Stimulated activated CD4-positive, alpha-beta T cell treated with anti-CD3 and anti-CD28 coated beads, Interleukin-1b, Interleukin-23, amount 100 ng/mL, for 1 hour (primary cell): ENCODE data around the gene SGPL1.
A peak's percentile ranks its signal among the peaks of the same experiment; 100 is the strongest.

Source experiments
- DNase-seq, 2 donors: peaks; one replicate each; pipeline ENCODE4 v3.0.0-alpha.2; 2020; ENCODE audit warnings: low read depth in 2 of 2

The SGPL1 gene

DNA sequence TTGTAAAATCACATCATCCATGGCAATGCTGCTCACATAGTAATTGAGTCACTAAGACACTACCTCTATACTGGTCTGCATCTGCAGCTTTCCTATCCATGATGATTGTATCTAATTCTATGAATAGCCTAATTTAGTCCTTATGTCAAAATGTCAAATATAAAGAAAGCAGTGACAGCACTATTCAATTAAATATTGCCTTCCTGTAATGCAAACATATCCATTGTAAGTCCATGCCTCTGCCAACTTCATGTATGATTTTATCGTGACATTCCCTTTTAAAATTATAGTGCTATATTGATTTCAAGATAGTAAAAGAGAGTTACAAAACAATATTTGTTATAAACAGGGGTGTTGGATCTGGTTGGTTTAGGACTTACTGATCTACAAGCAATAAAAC lies 4.8 kb upstream of the SGPL1 start:
- no peak for DNase-seq

DNA sequence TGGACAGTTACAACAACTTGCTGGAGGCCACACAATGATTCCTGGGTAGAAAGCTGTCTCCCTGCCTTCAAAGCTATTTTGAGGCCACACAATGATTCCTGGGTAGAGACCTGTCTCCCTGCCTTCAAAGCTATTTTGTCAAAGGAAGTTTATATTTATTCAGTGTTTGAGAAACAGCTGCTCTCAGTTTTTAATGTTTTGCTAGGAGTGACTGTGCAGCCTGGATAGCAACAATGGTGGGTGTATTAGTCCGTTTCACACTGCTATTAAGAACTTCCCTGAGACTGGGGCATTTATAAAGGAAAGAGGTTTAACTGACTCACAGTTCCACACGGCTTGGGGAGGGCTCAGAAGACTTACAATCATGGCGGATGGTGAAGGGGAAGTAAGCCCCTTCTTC lies 3.9 kb upstream of the SGPL1 start:
- DNase-seq: no peak

DNA sequence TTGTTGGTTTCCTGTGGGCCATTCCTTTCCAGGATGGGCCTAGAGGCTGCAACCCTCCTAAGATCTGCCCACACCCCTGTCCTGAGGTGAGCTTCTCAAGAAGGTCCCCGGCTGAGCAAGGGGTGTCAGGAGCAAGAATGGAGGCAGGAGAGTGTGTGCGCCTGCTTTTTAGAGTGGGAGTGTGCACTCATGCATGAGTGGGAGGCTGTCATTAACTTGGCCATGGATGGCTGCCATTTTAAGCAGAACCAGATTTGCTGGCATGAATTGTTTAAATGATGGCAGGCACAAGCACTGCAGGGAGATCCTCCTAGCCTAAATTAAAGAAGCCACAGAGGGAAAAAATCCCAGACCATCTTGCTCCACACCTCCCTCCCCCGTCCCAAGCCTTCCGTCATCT lies 2.9 kb upstream of the SGPL1 start:
- no peak for DNase-seq

DNA sequence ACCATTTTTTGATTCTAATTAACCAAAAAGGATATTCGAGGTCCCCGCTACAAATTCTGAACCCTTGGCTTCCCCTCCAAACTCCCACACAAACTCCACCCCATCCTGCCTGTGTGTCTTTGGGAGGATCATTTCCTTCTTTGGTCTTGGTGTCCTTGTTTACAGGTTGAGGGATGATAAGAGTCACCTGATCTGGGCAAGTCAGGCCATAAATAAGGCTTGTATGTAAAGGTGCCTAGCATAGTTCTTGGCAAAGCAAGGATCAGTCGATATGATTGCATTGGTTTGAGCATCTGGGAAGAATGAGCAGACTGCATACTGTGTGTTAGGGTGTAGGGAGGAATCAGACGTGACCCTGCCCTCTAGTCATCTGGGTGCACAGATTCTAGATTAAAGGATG lies 1.6 kb upstream of the SGPL1 start:
- no peak for DNase-seq

DNA sequence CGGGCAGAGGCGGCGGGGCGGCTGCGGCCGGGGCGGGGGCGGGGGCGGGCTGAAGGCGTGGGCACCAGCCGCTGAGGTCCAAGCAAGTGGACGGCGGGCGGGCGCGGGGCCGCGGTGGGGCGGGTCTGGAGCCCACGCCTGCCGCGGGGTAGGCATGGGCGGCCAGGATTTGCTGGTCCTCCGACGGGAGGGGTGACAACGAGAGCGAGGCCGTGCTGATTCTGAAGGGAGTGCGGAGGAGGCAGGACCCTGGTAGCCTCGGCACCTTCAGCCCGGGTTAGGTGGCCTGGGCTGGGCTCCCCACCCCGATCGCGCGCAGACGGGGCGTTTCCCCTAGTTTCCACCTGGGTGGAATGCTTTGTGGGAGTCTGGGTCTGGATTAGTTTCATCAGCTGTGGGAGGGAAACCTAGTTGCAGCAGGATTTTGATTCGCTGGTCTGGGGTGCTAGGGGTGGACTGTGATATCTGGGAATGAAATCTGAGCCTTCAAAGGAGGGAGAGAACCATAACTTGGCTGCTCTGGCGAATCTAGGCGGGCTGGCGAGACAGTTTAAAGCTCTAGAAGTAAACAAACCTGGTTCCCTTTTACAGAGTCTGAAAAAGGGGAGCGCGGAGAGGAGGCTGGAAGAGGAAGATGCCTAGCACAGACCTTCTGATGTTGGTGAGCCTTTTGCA lies 609 bp downstream of the SGPL1 start:
- DNase-seq: peak in 1 of 2 donors; percentile 4

DNA sequence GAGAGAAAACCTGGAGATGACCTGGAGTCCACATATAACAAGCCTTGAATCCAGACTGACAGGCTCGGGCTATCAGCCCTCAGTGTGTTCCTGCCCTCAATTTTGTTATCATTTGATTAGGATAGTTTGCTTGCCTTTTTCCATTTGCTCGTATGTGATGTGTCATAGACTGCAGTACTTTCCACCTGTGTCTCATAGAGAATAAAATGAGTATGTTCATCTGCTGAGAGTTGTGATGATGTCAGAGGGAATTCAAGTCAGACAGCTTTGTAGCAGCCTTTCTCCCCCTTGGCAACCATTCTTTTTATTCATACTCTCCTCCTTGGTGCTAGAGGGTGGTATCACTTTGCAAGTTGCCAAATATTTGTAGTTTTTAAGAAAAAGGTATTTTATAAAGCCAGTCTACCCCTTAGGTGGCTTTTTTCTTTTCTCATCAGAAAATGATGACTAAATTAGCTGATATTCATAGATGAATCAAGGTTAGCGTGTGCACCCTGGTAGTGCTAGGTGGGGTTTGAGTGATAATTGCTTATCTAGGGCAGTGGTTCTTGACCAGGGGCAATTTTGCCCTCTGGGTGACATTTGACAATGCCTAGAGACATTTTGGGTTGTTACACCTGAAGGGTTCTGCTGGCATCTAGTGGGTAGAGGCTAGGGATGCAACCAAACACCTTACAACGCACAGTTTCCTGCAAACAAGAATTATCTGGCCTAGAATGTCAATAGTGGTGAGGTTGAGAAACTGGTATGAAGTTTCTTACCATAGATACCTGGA lies 5.4 kb downstream of the SGPL1 start:
- DNase-seq: no peak

DNA sequence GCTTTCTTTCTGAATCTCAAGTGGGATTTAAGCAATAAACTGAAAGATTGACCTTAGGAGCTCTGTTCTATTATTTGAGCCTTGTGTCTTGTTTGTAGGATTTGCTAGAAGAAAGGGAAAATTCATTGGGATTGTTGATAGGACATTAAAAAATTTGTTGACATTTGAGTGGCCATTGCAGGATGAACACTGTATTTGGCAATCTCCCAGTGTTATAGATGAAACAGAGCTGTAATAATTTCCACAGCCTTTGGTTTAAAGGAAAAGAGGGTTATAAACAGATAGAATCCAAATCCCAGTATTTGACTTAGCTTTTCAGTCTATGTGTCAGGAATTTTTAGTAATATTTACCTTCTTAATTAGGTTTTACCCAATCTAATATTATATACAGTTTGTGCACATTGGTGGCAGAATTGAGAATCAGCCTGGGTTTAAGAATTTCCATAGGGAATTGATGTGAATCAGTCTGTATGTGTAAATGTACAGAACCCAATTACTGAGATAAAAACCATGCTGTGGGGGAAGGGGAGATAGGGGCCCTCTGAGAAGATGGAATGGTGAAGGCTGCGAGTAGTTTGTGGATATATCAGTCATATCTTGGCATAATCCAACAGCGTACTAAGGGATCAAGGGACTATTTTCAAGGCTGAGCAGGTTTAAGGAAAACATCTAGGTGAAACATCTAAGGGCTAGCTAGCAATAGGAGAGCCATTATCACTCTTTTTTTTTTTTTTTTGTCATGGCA lies 6.5 kb downstream of the SGPL1 start:
- DNase-seq: no peak

DNA sequence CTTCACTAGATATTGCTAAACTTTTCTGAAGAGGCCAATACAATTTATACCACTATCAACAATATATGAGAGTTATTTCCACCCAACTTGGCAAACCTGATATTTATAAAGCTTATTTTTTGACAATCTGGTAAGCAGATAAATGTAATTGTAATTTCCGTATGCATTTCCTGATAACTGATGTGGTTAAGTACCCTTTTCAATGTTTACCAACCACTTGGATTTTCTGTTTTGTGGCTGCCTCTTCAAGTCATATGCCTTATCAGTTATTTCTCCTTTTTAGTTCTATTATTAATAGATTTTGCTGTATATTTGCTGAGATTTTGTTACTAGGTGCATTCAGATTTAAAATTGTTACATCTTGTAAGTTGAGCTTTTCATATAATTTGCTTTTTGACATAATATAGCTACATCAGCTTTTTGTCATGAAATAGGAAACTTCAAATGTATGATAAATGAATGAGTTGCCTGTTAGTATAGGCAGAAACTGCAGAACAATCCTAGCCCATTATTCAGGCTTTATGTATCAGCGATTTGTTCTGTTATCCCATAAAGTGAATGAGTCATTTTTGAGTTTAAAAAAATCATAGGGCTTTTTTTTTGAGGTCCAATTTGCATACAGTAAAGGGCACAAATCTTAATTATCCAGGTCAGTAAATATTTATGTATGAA lies 11.5 kb downstream of the SGPL1 start:
- DNase-seq: no peak

DNA sequence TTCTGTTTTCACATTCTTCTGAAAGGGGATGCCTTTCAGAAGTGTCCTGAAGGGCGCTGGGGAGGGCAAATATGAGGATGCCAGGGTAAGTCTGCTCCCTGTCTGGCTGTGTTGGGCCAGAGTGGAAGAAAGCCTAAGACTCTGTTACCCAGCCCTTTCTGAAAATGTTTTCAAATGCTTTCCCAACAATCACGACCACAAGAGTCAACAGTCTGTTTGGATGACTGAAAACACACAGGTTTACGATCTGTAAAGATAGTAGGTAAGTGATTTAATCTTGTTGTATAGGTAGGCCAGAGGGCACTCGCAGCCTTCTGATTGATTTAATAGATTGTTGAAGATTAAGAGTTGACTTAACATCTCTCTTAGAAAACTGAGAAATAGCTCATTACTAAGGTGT lies 13.2 kb downstream of the SGPL1 start:
- no peak for DNase-seq

DNA sequence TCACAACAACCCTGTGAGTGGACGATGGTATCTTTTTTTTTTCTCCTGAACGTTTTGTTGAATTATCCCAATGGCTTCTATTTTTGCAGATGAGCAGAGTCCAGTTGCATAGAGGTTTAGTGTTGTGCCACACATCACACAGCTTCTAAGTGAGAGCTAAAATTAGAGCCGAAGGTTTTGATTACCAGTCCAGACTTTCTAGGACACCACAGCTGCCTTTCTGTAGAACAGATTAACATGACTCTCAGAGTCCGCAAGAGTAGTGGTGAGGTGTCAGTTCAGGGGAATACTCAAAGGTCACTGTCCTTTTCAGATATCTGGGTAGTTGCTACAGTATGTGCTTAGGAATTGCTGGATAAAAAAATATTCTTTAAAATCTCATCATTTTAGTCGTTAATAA lies 13.8 kb downstream of the SGPL1 start:
- no peak for DNase-seq

DNA sequence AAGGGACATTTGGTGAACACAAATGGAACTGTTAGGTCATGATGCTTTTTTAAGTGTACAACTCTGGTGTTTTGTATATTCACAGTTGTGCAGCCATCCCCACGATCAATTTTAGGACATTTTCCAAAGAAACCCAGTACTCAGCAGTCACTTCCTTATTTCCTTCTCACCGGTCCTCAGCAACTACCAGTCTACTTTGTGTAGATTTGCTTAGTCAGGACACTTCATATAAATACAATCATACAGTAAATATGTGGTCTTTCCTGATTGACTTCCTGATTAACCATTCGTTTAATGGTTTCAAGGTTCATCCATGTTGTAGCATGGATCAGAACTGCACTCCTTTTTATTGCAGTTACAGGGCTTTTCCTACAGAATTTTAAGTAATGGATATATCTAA lies 14.4 kb downstream of the SGPL1 start:
- DNase-seq: no peak

DNA sequence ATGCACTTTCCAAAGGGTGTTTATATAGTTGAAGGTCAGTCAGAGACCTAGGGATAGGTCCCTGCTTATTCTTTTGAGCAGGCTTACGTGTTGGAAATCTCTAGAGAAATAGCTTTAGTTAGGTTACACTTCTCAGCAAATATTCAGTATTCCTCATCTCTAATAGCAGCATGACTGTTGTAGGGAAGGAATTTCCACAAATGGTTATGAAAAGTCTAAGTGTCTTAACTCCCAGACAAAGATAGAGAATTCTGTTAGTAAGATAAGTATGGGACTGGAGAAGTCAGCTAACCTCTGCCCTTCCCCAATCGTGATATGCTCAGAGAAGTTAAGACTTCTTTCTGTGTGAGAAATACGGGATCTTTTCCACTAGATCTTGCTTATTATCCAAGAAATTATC lies 16.5 kb downstream of the SGPL1 start:
- DNase-seq: no peak

DNA sequence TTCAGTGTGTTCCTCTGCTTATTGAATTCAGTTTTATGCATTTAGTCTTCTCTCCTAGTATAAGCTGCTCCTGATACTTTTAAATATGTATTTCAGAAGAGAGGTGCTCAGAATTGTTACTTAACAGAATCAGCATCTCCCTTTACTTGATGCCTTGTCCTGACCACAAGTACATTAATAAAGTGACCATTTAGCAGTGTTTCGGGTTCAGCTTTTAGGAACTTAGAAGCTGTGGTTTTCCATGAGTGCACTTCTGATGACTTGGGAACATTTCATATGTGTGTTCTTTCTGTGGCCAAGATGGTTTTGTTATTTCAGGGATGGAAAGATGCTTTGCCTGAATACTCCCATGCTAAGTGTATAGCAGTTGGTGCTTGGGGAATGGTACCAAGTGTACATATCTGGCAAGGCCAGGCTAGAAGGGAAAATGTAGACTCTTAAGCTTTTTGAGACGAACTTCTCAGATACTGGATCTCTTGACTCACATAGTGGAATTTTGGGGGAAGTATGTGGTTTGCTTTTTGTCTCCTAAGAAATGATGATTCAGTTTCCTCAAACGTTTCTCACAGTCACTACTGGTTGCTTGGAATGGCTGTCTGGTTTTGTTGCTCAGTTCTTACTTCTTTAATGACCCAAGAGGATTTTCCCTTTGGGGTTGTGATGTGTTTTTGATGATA lies 17.2 kb downstream of the SGPL1 start:
- no peak for DNase-seq

DNA sequence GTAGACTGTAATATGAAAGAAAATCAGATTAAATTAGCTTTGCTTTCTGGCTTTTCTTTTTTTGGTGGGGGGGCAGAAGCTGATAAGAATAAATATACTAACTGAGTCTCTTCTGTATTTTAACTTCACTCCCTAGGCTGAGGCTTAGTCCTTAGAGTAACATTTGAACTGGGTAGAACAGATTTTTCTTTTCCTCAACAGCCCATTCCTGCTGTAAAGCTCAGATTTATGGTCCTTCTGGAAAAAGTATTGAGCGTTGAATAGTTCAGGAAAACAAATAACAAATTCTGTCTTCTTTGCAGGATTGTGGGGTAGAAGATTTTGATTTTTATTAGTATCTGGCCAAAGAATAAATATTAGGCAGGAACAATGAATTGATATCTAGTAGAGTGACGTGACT lies 17.9 kb downstream of the SGPL1 start:
- DNase-seq: no peak

DNA sequence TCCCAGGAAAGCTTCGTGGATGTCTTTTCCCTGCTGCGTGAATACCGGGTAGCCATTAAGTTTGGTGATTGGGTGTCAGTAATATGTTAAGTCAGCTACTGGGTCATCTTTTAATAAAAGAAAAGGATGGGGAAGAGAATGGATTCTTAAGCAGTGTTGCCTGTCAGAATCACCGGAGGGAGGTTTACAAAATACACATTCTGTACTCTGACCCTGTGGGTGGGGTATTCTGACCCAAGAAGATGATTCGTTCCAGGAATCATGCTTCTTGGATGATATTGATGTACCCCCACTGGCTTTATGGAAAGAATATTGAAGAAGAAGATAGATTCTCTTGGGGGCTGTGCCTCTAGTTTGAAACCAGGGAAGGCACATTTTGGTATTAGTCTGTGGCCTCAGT lies 18.3 kb downstream of the SGPL1 start:
- no peak for DNase-seq

DNA sequence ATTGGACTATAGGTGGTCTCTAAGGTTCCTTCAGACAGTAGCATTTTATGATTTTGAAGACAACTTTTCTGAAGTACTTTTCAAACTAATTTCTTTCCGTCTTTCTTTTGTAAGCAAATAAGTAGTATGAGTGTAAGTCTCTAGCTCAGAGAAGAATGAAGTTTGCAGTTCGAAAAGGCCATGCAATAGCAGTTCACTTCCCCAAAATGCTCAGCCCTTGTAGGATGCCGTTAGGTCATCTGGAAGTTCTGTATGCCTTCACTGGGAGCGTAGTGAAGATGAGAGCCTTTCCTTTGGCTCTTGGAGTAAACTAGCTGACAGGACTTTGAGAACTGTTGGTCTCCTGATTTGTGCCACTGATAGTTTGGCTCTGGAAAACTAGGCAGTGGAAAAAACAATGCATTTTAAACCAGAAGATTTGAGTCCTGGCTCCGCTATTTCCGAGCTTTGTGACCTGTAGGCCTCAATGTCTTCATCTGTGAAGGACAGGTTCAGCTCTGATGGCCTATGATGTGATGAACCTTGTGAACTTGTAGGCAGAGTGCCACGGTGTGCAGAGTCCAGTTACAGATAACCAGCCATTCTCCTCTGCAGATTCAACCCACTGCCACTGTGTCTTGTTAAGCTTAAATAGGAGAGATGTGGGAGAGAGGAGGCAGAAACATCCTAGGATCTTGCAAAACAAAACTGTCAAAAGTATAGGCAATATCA lies 18.8 kb downstream of the SGPL1 start:
- no peak for DNase-seq

DNA sequence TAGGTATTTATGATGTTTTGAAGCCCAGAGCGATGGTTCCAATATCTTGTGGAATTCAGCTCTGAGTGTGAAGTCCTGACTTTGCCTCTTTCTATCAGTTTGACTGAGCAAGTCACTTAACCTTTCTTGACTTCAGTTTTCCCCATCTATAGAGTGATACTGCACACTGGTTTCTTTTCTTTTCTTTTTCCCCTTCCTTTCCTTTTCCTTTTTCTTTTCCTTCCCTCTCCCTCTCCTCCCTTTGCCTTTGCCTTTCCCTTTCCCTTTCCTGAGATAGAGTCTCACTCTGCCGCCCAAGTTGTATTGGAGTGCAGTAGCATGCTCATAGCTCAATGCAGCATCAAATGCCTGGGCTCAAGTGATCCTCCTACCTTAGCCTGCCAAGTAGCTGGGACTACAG lies 20.6 kb downstream of the SGPL1 start:
- DNase-seq: no peak

DNA sequence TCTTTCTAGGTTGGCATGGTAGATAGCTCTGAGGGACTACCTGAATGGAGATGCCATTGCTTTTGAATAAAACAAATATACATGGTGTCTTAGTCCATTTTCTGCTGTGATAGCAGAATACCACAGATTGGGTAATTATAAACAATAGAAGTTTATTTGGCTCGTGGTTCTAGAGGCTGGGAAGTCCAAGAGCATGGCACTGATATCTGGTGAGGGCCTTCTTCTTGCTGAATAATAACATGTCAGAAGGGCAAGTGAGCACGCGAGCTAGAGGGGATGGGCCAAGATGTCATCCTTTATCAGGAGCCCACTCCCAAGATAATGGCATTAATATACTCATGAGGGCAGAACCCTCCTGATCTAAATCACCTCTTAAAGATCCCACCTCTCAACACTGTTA lies 21.9 kb downstream of the SGPL1 start:
- DNase-seq: no peak

DNA sequence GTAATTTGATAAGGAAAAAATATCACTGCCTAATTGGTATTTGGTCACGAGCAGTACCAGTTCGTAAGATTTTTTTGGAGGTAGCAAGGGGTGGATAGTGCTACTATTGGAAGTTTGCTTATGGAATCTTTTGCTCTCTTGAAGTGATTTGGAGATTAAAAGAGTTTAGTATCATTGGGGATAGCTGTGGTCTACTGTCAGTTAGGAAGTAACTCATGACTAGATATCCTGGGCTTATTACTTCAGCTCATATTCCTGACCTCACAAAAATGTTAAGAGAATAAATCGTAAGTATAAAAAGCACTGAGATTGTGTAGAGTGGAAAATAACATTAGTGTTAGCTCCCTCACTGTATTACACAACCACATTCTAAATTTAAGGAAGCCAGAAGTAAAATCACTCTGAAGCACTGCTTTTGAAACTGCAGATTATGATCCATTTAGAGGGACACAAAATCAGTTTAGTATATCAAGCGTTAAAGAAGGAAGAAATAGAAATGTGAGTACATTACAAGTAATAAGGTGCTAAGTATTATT lies 22.6 kb downstream of the SGPL1 start:
- DNase-seq: no peak

DNA sequence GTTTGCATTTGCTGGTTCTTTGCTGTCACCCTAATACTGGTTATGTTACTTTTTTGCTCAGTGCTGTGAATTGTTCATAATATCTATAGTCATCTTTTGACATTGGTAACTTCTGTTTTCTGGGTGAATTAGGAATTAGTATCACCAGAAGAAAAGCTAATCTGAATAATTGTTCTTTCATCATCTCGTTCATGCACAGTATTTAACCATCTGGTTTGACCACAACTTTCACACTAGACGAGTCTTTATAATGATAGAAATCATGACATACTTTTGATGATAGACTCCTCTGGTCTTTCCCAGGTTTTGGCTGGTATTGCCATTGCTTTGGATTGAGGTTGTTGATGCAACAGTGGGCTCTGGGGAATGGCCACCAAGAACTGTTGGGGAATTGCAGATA lies 25.1 kb downstream of the SGPL1 start:
- no peak for DNase-seq

DNA sequence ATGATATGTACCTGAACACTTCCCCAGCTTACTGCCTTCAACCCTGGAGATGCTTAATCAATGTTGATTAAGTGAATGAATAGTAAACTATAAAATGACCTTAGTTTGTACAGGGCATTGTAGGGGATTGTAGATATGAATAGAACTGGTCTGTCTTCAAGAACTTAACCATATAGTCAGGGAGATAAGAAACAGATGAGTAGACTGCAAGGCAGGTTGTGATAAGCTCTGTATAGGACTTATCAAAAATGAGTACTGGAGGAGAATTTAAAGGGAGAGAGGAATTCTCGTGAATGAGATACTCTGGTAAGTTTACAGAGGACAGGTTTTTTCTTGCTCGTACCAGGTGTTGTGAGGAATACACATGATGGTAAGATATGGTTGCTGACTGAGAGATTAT lies 27.6 kb downstream of the SGPL1 start:
- no peak for DNase-seq
